Neuronal stem cell (in vitro differentiated cells): Measurements from ENCODE around the gene NANOS2.

Experiments
- DNase-seq: peaks from one replicate; pipeline ENCODE4 v3.0.0-alpha.2; 2013; ENCODE audit warnings: low spot score
- H2AFZ ChIP-seq: one replicate; pipeline ENCODE4 v1.6.1; 2013; ENCODE audit warnings: mild to moderate bottlenecking, low read length, inconsistent platforms
- H2AK5ac ChIP-seq: 2 replicates; pipeline ENCODE4 v1.6.1; 2013; ENCODE audit warnings: low read depth, mild to moderate bottlenecking, inconsistent platforms, low read length, moderate library complexity, mixed read lengths
- H2BK120ac ChIP-seq: 2 replicates; pipeline ENCODE4 v1.6.1; 2013; ENCODE audit warnings: low read depth, mild to moderate bottlenecking, inconsistent platforms, low read length, moderate library complexity, mixed read lengths
- H2BK12ac ChIP-seq: one replicate; pipeline ENCODE4 v1.6.1; 2013; ENCODE audit warnings: low read length, inconsistent platforms
- H2BK15ac ChIP-seq: 2 replicates; pipeline ENCODE4 v1.6.1; 2013; ENCODE audit warnings: mild to moderate bottlenecking, low read length, inconsistent platforms, mixed read lengths
- H2BK5ac ChIP-seq: one replicate; pipeline ENCODE4 v1.6.1; 2013; ENCODE audit warnings: inconsistent platforms, mild to moderate bottlenecking, low read length, moderate library complexity
- H3K14ac ChIP-seq: one replicate; pipeline ENCODE4 v1.6.1; 2013; ENCODE audit warnings: low read length, inconsistent platforms
- H3K18ac ChIP-seq: 2 replicates; pipeline ENCODE4 v1.6.1; 2013; ENCODE audit warnings: low read length, inconsistent platforms
- H3K23ac ChIP-seq: 2 replicates; pipeline ENCODE4 v1.6.1; 2013; ENCODE audit warnings: low read depth, mild to moderate bottlenecking, mixed read lengths, low read length, inconsistent platforms; ENCODE audit not compliant: poor library complexity
- H3K27ac ChIP-seq: replicated peaks from 3 replicates; pipeline ENCODE4 v1.5.1; 2013; ENCODE audit warnings: low read length, inconsistent platforms
- H3K27me3 ChIP-seq, 3 experiments: 2 replicates each; pipeline ENCODE4 v1.6.1; 2013; ENCODE audit warnings: low read length in 3 of 3, mild to moderate bottlenecking in 2 of 3, inconsistent platforms in 1 of 3, low read depth in 1 of 3, mixed read lengths in 1 of 3, moderate library complexity in 1 of 3; ENCODE audit not compliant: control insufficient read depth in 3 of 3, insufficient read depth in 3 of 3
- H3K36me3 ChIP-seq, 2 donors: replicated peaks in 1 of 2; 2 replicates each; pipeline ENCODE4 v1.6.1; 2013; ENCODE audit warnings: low read length in 2 of 2; ENCODE audit not compliant: control insufficient read depth in 2 of 2, insufficient read depth in 2 of 2
- H3K4ac ChIP-seq: 2 replicates; pipeline ENCODE4 v1.6.1; 2013; ENCODE audit warnings: inconsistent platforms, mild to moderate bottlenecking, low read length, moderate library complexity
- H3K4me1 ChIP-seq, 2 donors: 1 replicate in 1 of 2; 2 replicates in 1 of 2; pipeline ENCODE4 v1.6.1; 2013; ENCODE audit warnings: low read length in 2 of 2, low read depth in 1 of 2; ENCODE audit not compliant: control insufficient read depth in 2 of 2, insufficient read depth in 1 of 2
- H3K4me2 ChIP-seq: one replicate; pipeline ENCODE4 v1.6.1; 2013; ENCODE audit warnings: mild to moderate bottlenecking, low read length, inconsistent platforms; ENCODE audit not compliant: insufficient read depth, poor library complexity, severe bottlenecking
- H3K4me3 ChIP-seq, 2 donors: 2 replicates each; pipeline ENCODE4 v1.5.1; 2013; ENCODE audit warnings: low read length in 2 of 2, mild to moderate bottlenecking in 2 of 2, inconsistent platforms in 1 of 2, moderate library complexity in 1 of 2
- H3K79me1 ChIP-seq: one replicate; pipeline ENCODE4 v1.6.1; 2013; ENCODE audit warnings: low read depth, mild to moderate bottlenecking, inconsistent platforms, low read length, moderate library complexity
- H3K9ac ChIP-seq: one replicate; pipeline ENCODE4 v1.6.1; 2013; ENCODE audit warnings: mild to moderate bottlenecking, low read depth, low read length, inconsistent platforms; ENCODE audit not compliant: poor library complexity
- H3K9me3 ChIP-seq, 2 donors: replicated peaks in 1 of 2; 2 replicates each; pipeline versions ENCODE3 to v1.6.1; 2013; ENCODE audit warnings: low read length in 2 of 2, mild to moderate bottlenecking in 2 of 2, inconsistent platforms in 1 of 2, low read depth in 1 of 2, mixed read lengths in 1 of 2, moderate library complexity in 1 of 2; ENCODE audit not compliant: control insufficient read depth in 2 of 2, insufficient read depth in 1 of 2
- H4K8ac ChIP-seq: one replicate; pipeline ENCODE4 v1.6.1; 2013; ENCODE audit warnings: low read depth, mild to moderate bottlenecking, inconsistent platforms, low read length, moderate library complexity
- H4K91ac ChIP-seq: one replicate; pipeline ENCODE4 v1.6.1; 2013; ENCODE audit warnings: low read length, low read depth, mild to moderate bottlenecking, inconsistent platforms; ENCODE audit not compliant: poor library complexity
- WGBS, 2 donors: extraction: QIAGEN DNeasy Blood & Tissue Kit; methylation state at CpG; one replicate each; pipeline ENCODE4 v1.1.7; 2013; ENCODE audit warnings: missing lambda C conversion rate in 2 of 2, mixed read lengths in 1 of 2; ENCODE audit not compliant: insufficient read length in 2 of 2, insufficient replicate concordance in 1 of 2; ENCODE audit errors: extremely low coverage in 2 of 2; 5-methylcytosine and 5-hydroxymethylcytosine counted together

Gene NANOS2

GRCh38 chr19:45884682-45885555 lies 29.7 kb downstream of the NANOS2 start:
- Histone ChIP-seq H2BK12ac (peak overlapping the region; percentile 58), H4K8ac (no peak overlapping the region), H2BK5ac (peak overlapping the region; percentile 75), H3K4me2 (peak overlapping the region; percentile 94), H3K9ac (peak overlapping the region; percentile 97), H3K4me3 (peak overlapping the region; percentile 89 to 98), H2BK15ac (no peak overlapping the region), H3K27ac (peak overlapping the region; percentile 6), H2AK5ac (peak overlapping the region; percentile 96), H2AFZ (peak overlapping the region; percentile 93), H3K18ac (no peak overlapping the region), H3K36me3 (peaks cover 8 to 21% of the 10 kb centered on the region in 2 donors), H3K4ac (no peak overlapping the region), H3K23ac (peak overlapping the region; percentile 98), H3K4me1 (peaks cover 8 to 18% of the 10 kb centered on the region in 2 donors), H3K27me3 (no peaks in the 10 kb centered on the region), H2BK120ac (no peak overlapping the region), H3K79me1 (peaks cover 13% of the 10 kb centered on the region), H3K9me3 (peaks cover 0 to 4% of the 10 kb centered on the region in 2 donors), H3K14ac (no peak overlapping the region), H4K91ac (peak overlapping the region; percentile 24)
- WGBS, 2 donors, result no CpG with 5 or more reads among the region's 72 CpGs
- no peak for DNase-seq

- Histone ChIP-seq H3K4me3 (peak overlapping the region in 1 of 2 donors; percentile 2), H2AFZ (no peak overlapping the region), H3K4me1 (peaks cover 8 to 18% of the 10 kb centered on the region in 2 donors), H3K79me1 (peaks cover 13% of the 10 kb centered on the region), H3K9me3 (peaks cover 0 to 4% of the 10 kb centered on the region in 2 donors), H2BK120ac (no peak overlapping the region), H4K8ac (no peak overlapping the region), H3K4ac (no peak overlapping the region), H2BK5ac (peak overlapping the region; percentile 24), H2BK15ac (no peak overlapping the region), H2AK5ac (peak overlapping the region; percentile 96), H3K4me2 (no peak overlapping the region), H2BK12ac (no peak overlapping the region), H3K27me3 (no peaks in the 10 kb centered on the region), H3K27ac (no peak overlapping the region), H3K36me3 (peaks cover 8 to 21% of the 10 kb centered on the region in 2 donors), H3K9ac (no peak overlapping the region), H4K91ac (no peak overlapping the region), H3K14ac (no peak overlapping the region), H3K23ac (peak overlapping the region; percentile 98), H3K18ac (peak overlapping the region; percentile 17)
- no peak for DNase-seq
- WGBS, 2 donors, result no CpG with 5 or more reads among the region's 57 CpGs
Measured at GRCh38 chr19:45883881-45884681, 30.5 kb downstream of the NANOS2 start.

GRCh38 chr19:45883586-45883880 lies 31.0 kb downstream of the NANOS2 start:
- Histone ChIP-seq H3K4ac (no peak overlapping the region), H2AFZ (no peak overlapping the region), H2BK120ac (no peak overlapping the region), H4K8ac (no peak overlapping the region), H3K18ac (no peak overlapping the region), H3K36me3 (peaks cover 8 to 21% of the 10 kb centered on the region in 2 donors), H3K23ac (peak overlapping the region; percentile 98), H3K4me2 (no peak overlapping the region), H2BK15ac (no peak overlapping the region), H2BK12ac (no peak overlapping the region), H3K27me3 (no peaks in the 10 kb centered on the region), H2AK5ac (no peak overlapping the region), H3K4me1 (peaks cover 11 to 18% of the 10 kb centered on the region in 2 donors), H3K27ac (no peak overlapping the region), H3K14ac (no peak overlapping the region), H4K91ac (no peak overlapping the region), H3K4me3 (peak overlapping the region in 1 of 2 donors; percentile 2), H3K9ac (no peak overlapping the region), H3K79me1 (peaks cover 13% of the 10 kb centered on the region), H2BK5ac (no peak overlapping the region), H3K9me3 (peaks cover 0 to 4% of the 10 kb centered on the region in 2 donors)
- DNase-seq, result no peak
- WGBS, 2 donors, result no CpG with 5 or more reads among the region's 5 CpGs
